Endothelial cell of umbilical vein (primary cell): ENCODE measurements around the gene GPSM1. TPM values are rescaled to one million over a fixed set of nuclear protein-coding genes. Genes with fewer than 3 reads are reported as not detected.

Source experiments
- BruUV-seq: library from RNA; stranded (reverse); fragments of 400-500 nt; replicated peaks from 2 replicates; lab custom pipeline; 2021; lab: Mats Ljungman, UMichigan
- CTCF ChIA-PET: fragments of 300-600, 350-600 bp; sonication (Branson Sonifier 250); formaldehyde crosslinking; loops from one replicate; lab custom pipeline; 2021; ENCODE audit warnings: antibody characterized with exemption, inconsistent platforms; lab: Charles Lee
- POLR2A ChIA-PET: fragments of 300-600, 350-600 bp; sonication (Branson Sonifier 250); formaldehyde crosslinking; loops from one replicate; lab custom pipeline; 2021; ENCODE audit warnings: antibody characterized with exemption, inconsistent platforms; lab: Charles Lee
- DNase-seq: peaks from one replicate; pipeline ENCODE4 v3.0.0-alpha.2; 2011; ENCODE audit warnings: low read depth, low spot score
- FAIRE-seq: peaks from 2 replicates; lab custom pipeline; 2011; peaks lifted over from hg19 to GRCh38; lab: Jason Lieb, UNC
- H2AFZ ChIP-seq: 2 replicates; pipeline ENCODE4 v1.6.0; 2012; ENCODE audit warnings: low read depth, low read length, control low read depth, inconsistent platforms
- H3K27ac ChIP-seq: 2 replicates; pipeline ENCODE4 v1.5.1; 2011; ENCODE audit warnings: low read depth, mild to moderate bottlenecking, control low read depth, low read length, moderate library complexity; ENCODE audit not compliant: insufficient read depth
- H3K27me3 ChIP-seq, 2 experiments: 2 replicates each; pipeline versions ENCODE4 v1.6.0 to v1.6.1; 2011; ENCODE audit warnings: low read length in 2 of 2, mixed read lengths in 1 of 2; ENCODE audit not compliant: control insufficient read depth in 2 of 2, insufficient read depth in 2 of 2
- H3K36me3 ChIP-seq, 2 experiments: 2 replicates in 1 of 2; 3 replicates in 1 of 2; pipeline ENCODE4 v1.5.1; 2011; ENCODE audit warnings: low read length in 2 of 2, mild to moderate bottlenecking in 1 of 2, moderate library complexity in 1 of 2; ENCODE audit not compliant: control insufficient read depth in 2 of 2, insufficient read depth in 2 of 2; ENCODE audit errors: extremely low read depth in 1 of 2
- H3K4me1 ChIP-seq: 3 replicates; pipeline ENCODE4 v1.5.1; 2011; ENCODE audit warnings: mild to moderate bottlenecking, low read length; ENCODE audit not compliant: control insufficient read depth, insufficient read depth; ENCODE audit errors: extremely low read depth
- H3K4me2 ChIP-seq: 2 replicates; pipeline ENCODE4 v1.6.1; 2011; ENCODE audit warnings: low read length, control low read depth, mixed read lengths; ENCODE audit not compliant: insufficient read depth
- H3K4me3 ChIP-seq, 3 experiments: fragments of 200-600 bp in 1 of 3; sonication (generic), shearing (Covaris generic) in 1 of 3; replicated peaks in 1 of 3; 2 replicates each; pipeline ENCODE4 v1.5.1; 2011 to 2016; ENCODE audit warnings: control low read depth in 3 of 3, low read length in 3 of 3, mild to moderate bottlenecking in 2 of 3, inconsistent platforms in 1 of 3, low read depth in 1 of 3, moderate library complexity in 1 of 3; ENCODE audit not compliant: insufficient read depth in 1 of 3
- H3K79me2 ChIP-seq: 2 replicates; pipeline ENCODE4 v1.6.0; 2012; ENCODE audit warnings: low read length, inconsistent platforms; ENCODE audit not compliant: control insufficient read depth, insufficient read depth
- H3K9ac ChIP-seq: replicated peaks from 2 replicates; pipeline ENCODE3; 2011; ENCODE audit warnings: low read length, control low read depth; ENCODE audit not compliant: insufficient read depth; ENCODE audit errors: extremely low read depth
- H3K9me1 ChIP-seq: replicated peaks from 3 replicates; pipeline ENCODE4 v1.6.0; 2011; ENCODE audit warnings: mild to moderate bottlenecking, low read length; ENCODE audit not compliant: control insufficient read depth, insufficient read depth; ENCODE audit errors: extremely low read depth
- H3K9me3 ChIP-seq: replicated peaks from 2 replicates; pipeline ENCODE4 v1.5.1; 2012; ENCODE audit warnings: low read length, inconsistent platforms; ENCODE audit not compliant: control insufficient read depth, insufficient read depth
- H4K20me1 ChIP-seq: replicated peaks from 2 replicates; pipeline ENCODE3; 2011; ENCODE audit warnings: mild to moderate bottlenecking, low read length; ENCODE audit not compliant: control insufficient read depth, insufficient read depth; ENCODE audit errors: extremely low read depth
- EZH2 ChIP-seq: IDR thresholded peaks from 2 replicates; pipeline ENCODE4 v1.6.1; 2012; ENCODE audit warnings: borderline replicate concordance, low read depth, mild to moderate bottlenecking, moderate library complexity, low read length, inconsistent platforms; ENCODE audit not compliant: severe bottlenecking
- FOS ChIP-seq: IDR thresholded peaks from 2 replicates; pipeline ENCODE4 v1.6.1; 2011; ENCODE audit warnings: mild to moderate bottlenecking, low read length, moderate library complexity, borderline replicate concordance; ENCODE audit not compliant: insufficient read depth
- GATA2 ChIP-seq: IDR thresholded peaks from 2 replicates; pipeline ENCODE4 v1.7.0; 2011; ENCODE audit warnings: low read depth, mild to moderate bottlenecking, moderate library complexity, mixed read lengths, low read length; ENCODE audit not compliant: insufficient read length, insufficient read depth
- JUN ChIP-seq: IDR thresholded peaks from 2 replicates; pipeline ENCODE4 v1.6.1; 2011; ENCODE audit warnings: borderline replicate concordance, low read depth; ENCODE audit not compliant: insufficient read length, insufficient read depth
- MYC ChIP-seq: IDR thresholded peaks from one replicate; pipeline ENCODE4 v1.6.1; 2011; ENCODE audit warnings: mild to moderate bottlenecking, low read depth, low read length
- POLR2AphosphoS5 ChIP-seq: IDR thresholded peaks from 2 replicates; pipeline ENCODE4 v1.6.1; 2012; ENCODE audit warnings: low read depth, mild to moderate bottlenecking, control low read depth, low read length, moderate library complexity; ENCODE audit not compliant: insufficient read depth
- dilution Hi-C: fragments of 300-500 bp; cut with MboI; formaldehyde crosslinking; loops from one replicate; pipeline ENCODE4 v1.15.0; 2019; ENCODE audit warnings: low sequenced_read_pairs; ENCODE audit not compliant: extremely low pct_ligation_motif_present
- intact Hi-C: fragments of 100-400 bp; cut with micrococcal nuclease; formaldehyde crosslinking; loops from one replicate; pipeline ENCODE4 v1.10.0; 2022
- polyA plus RNA-seq, 4 experiments: library from polyadenylated mRNA; depleted of rRNA in 3 of 4; stranded (reverse) in 3 of 4; unstranded in 1 of 4; fragments of >200 nt; gene quantifications; 2 replicates each; pipeline versions ENCODE4 v1.2.1 to v1.2.3, GENCODE V29; 2011 to 2012; ENCODE audit warnings: missing spikeins in 1 of 4
- total RNA-seq: library from RNA; stranded (reverse); gene quantifications from 2 replicates; pipeline ENCODE4 v1.2.3, GENCODE V29; 2021
- TF ChIP-seq, protein P1 (sequence below): IDR thresholded peaks from 2 replicates; pipeline ENCODE4 v1.6.1; 2011; ENCODE audit not compliant: insufficient read depth, insufficient read length
- TF ChIP-seq, protein P2 (sequence below), 2 donors: IDR thresholded peaks; 1 replicate in 1 of 2; 2 replicates in 1 of 2; pipeline ENCODE4 v1.5.1; 2011; ENCODE audit warnings: low read length in 2 of 2, mild to moderate bottlenecking in 2 of 2, moderate library complexity in 2 of 2, control low read depth in 1 of 2, inconsistent platforms in 1 of 2, low read depth in 1 of 2; ENCODE audit not compliant: insufficient read depth in 1 of 2; ENCODE audit errors: extremely low read depth in 1 of 2

GPSM1 gene
- total and polyA plus RNA-seq, 2 donors (not counting 3 experiments of a cell fraction or from before 2014, with no cell fraction given), result 34.6 to 47.1 TPM

DNA sequence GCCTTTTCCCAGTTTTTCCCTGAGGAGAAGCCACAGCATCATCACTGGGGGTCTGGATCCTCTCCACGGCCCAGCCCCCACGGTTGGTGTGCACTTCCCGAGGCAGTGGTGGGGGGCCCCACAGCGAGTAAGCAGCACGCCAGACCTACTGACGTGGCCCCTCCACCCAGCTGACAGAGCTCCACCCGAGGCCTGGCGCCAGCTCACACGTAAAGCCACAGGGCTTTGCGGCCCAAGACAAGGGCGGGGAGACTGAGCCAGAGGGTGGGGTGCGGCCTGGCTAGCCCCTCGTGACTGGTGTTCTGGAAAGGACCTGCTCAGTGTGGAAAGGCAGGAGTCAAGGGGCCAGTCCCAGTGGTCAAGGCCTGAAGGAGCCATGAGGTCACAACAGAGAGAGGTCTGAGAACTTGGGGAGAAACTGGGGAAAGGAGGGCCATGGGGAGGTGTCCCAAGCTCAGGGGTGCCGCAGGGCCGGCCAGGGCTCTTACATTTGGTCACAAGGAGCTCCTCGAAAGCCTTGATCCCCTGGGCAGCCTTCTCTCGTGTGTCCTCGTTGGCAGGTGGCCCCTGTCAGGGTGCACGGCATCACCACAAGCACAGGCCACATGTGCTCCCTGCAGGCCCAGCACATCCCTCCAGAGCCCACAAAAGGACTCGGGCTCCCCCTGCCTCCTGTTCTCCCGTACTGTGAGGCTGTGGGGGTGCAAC is 67.1 kb downstream of the GPSM1 start:
- FAIRE-seq (no peak), DNase-seq (no peak)
- POLR2A ChIA-PET, result no interaction called here
- no peak for TF ChIP-seq POLR2AphosphoS5
- TF ChIP-seq GATA2, result no peak
- TF ChIP-seq FOS, result no peak
- TF ChIP-seq, protein P1, sequence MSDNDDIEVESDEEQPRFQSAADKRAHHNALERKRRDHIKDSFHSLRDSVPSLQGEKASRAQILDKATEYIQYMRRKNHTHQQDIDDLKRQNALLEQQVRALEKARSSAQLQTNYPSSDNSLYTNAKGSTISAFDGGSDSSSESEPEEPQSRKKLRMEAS, result no peak
- no peak for TF ChIP-seq EZH2
- TF ChIP-seq, protein P2, sequence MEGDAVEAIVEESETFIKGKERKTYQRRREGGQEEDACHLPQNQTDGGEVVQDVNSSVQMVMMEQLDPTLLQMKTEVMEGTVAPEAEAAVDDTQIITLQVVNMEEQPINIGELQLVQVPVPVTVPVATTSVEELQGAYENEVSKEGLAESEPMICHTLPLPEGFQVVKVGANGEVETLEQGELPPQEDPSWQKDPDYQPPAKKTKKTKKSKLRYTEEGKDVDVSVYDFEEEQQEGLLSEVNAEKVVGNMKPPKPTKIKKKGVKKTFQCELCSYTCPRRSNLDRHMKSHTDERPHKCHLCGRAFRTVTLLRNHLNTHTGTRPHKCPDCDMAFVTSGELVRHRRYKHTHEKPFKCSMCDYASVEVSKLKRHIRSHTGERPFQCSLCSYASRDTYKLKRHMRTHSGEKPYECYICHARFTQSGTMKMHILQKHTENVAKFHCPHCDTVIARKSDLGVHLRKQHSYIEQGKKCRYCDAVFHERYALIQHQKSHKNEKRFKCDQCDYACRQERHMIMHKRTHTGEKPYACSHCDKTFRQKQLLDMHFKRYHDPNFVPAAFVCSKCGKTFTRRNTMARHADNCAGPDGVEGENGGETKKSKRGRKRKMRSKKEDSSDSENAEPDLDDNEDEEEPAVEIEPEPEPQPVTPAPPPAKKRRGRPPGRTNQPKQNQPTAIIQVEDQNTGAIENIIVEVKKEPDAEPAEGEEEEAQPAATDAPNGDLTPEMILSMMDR (IDR thresholded peaks at IDR 0.05; ENCODE audit: extremely low read depth in 1 of 2, insufficient read depth in 1 of 2, low read depth in 1 of 2, low read length in 2 of 2), result no peak
- TF ChIP-seq JUN, result no peak
- no peak for TF ChIP-seq MYC
- H3K9me3 ChIP-seq, result no peaks in the 10 kb centered on the region
- no TSS peak for BruUV-seq
- H3K4me3 ChIP-seq, result no peak overlapping the region
- peaks cover 17% of the 10 kb centered on the region for H3K79me2 ChIP-seq
- no peaks in the 10 kb centered on the region for H3K27me3 ChIP-seq
- H4K20me1 ChIP-seq, result no peaks in the 10 kb centered on the region
- no peaks in the 10 kb centered on the region for H3K9me1 ChIP-seq
- peaks cover 9 to 67% of the 10 kb centered on the region in 2 experiments for H3K36me3 ChIP-seq
- H2AFZ ChIP-seq, result no peak overlapping the region
- intact Hi-C loops (no loop called here), dilution Hi-C loops (no loop called here)
- no peak overlapping the region for H3K9ac ChIP-seq
- CTCF ChIA-PET, result no interaction called here
- H3K4me2 ChIP-seq, result no peak overlapping the region
- H3K27ac ChIP-seq, result no peak overlapping the region
- H3K4me1 ChIP-seq, result peaks cover 6% of the 10 kb centered on the region
